ENCODE measurements around the gene BABAM2.

BABAM2 gene

DNA sequence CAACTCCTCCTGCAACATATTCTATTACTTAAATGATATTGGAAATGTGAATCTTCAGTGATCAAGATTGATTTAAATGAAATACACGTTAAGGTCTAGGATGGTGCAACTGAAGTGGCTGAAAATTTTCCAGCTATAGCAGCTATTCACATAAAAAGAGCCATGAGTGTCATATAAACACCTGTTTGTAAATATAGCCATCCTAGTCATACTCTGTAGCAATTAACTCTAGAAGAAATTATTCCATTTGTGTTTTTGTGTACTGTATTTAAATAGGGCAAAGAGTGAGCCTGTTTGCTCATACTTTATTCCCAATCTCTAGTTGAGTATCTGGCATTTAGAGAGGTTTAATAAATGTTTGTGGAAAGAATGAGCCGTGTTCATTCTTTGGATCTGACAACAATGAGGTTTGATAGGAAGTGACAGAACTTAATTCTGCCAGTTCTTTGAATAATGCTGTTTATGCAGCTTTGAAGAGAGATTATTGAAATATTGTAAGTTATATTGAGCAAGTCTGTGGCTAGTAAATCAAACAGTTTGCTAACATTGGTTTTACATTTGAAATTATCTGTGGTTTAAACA lies 49.7 kb downstream of the BABAM2 start:
- Mint-ChIP-seq H3K27me3 (no peaks in the 10 kb centered on the region), H3K9me3 (no peaks in the 10 kb centered on the region), H3K4me1 (peaks cover 17% of the 10 kb centered on the region), H3K4me3 (no peak overlapping the region), H3K27ac (no peak overlapping the region)
- no peak for DNase-seq
- no peak for ATAC-seq

DNA sequence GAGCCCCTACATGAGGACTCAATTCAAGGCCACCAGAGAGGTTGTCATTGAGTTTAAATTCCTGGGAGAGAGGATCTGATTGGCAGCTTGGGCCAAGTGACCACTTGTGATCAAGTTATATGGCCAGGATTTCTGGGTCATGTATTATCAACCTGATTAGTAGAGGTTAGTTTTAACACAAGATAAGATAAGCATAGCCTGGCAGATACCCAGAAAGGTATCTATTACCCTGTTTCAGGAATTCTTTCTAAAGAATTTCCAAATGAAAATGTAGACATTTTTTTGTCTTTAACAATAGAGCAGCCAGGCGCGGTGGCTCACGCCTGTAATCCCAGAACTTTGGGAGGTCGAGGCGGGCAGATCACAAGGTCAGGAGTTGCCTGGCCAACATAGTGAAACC lies 50.5 kb downstream of the BABAM2 start:
- H3K4me3 Mint-ChIP-seq, result no peak overlapping the region
- H3K4me1 Mint-ChIP-seq, result peaks cover 17% of the 10 kb centered on the region
- no peak for ATAC-seq
- H3K27ac Mint-ChIP-seq, result peak overlapping the region in 1 of 2 donors; percentile 42
- H3K27me3 Mint-ChIP-seq, result no peaks in the 10 kb centered on the region
- no peaks in the 10 kb centered on the region for H3K9me3 Mint-ChIP-seq
- no peak for DNase-seq

DNA sequence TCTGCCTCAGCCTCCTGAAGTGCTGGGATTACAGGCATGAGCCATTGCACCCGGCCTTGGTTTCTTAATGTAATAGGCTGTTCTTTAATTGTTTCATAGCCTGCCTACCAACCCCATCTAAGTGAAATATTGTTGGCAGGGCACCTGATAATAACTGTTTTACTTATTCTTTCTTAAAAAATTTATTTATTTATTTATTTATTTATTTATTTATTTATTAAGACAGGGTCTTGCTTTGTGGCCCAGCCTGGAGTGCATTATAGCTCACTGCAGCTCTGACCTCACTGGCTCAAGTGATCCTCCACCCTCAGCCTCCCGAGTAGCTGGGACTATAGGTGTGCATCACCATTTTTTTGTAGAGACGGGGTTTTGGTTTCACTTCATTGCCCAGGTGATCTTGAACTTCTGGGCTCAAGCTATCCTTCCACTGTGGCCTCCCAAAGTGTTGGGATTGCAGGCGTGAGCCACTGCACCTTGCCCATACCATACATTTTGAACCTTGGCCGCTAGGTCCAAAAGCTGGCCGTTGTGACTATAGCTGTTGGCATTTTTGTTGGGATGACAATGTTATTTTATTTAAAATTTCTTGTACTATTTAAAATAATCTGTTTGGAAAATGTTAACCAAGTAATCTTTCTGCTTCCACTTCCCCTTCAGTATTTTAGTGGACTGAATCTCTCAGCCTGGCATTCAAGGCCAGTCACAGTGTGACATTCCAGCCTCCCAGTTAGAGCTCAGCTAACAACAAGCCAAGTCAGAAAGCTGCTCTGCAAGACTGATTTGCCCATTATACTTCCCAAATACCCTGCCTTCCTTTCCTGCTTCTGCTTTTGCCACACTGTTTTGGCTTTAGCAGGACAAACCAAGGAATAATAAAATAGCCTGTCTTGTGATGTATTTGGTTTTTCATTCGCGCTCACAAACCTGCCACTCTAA lies 52.4 kb downstream of the BABAM2 start:
- Mint-ChIP-seq H3K27me3 (no peaks in the 10 kb centered on the region), H3K27ac (no peak overlapping the region), H3K9me3 (no peaks in the 10 kb centered on the region), H3K4me1 (peaks cover 21% of the 10 kb centered on the region), H3K4me3 (no peak overlapping the region)
- DNase-seq (no peak), ATAC-seq (no peak)

GRCh38 chr2:27946530-27947060 lies 56.1 kb downstream of the BABAM2 start:
- Mint-ChIP-seq H3K9me3 (no peaks in the 10 kb centered on the region), H3K27me3 (no peaks in the 10 kb centered on the region), H3K4me1 (peaks cover 38% of the 10 kb centered on the region), H3K27ac (peak overlapping the region in 1 of 2 donors; percentile 0), H3K4me3 (peak overlapping the region in 1 of 2 donors; percentile 3)
- ATAC-seq (no peak), DNase-seq (no peak)

DNA sequence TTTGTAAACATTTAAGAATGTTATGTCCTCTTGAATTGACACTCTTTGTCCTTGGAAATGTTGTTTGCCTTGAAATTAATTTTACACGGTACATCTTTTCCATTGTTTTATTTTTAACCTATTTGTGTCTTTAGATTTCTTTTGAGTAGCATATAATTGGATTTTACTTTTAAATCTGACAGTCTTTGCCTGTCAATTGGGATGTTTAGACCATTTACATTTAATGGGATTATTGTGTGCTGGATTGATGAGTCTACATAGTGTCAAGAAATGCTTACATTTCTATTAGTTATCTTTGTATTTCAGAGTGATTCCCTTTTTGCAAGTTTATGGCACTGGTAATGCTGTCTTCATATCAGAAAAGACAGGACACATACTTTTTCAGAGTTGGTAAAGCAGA lies 61.5 kb downstream of the BABAM2 start:
- ATAC-seq (no peak), DNase-seq (no peak)
- H3K27me3 Mint-ChIP-seq, result no peaks in the 10 kb centered on the region
- no peak overlapping the region for H3K4me3 Mint-ChIP-seq
- no peak overlapping the region for H3K27ac Mint-ChIP-seq
- peaks cover 64% of the 10 kb centered on the region for H3K4me1 Mint-ChIP-seq
- H3K9me3 Mint-ChIP-seq, result peaks cover 0 to 2% of the 10 kb centered on the region in 2 donors

DNA sequence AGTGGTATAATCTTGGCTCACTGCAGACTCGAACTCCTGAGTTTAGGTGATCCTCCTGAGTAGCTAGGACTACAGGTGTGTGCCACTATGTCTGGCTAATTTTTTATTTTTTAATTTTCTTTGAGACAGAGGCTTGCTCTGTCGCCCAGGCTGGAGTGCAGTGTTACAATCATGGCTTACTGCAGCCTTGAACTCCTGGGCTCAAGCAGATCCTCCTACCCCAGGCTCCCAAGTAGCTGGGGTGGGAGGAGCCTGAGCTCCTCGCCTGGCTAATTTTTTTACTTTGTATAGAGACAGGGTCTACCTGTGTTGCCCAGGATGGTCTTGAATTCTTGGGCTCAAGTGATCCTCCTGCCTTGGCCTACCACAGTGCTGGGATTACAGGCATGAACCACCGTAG lies 62.5 kb downstream of the BABAM2 start:
- ATAC-seq (no peak), DNase-seq (no peak)
- peaks cover 0 to 7% of the 10 kb centered on the region in 2 donors for H3K9me3 Mint-ChIP-seq
- peaks cover 69% of the 10 kb centered on the region for H3K4me1 Mint-ChIP-seq
- H3K27me3 Mint-ChIP-seq, result no peaks in the 10 kb centered on the region
- no peak overlapping the region for H3K4me3 Mint-ChIP-seq
- no peak overlapping the region for H3K27ac Mint-ChIP-seq

DNA sequence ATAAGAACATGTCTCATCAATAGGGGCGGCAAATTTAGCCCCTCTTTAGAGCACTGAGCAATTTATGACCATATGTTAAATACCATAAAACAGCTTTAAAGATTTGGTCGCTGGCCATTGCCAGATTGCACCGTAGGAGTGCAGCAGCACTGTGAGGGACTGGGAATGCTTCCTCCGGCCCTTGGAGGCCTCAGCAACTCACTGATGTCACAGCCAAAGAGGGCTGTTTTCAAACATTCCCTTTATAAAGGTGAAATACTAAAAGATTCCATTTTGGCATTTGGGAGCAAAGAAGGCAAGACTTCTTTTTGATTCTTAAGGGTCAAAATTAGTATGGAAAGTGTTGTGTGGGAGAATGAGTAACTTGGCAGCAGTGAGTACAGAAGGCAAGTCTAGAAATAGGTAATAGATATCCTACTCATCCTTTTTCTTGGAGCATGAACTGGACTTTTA lies 63.7 kb downstream of the BABAM2 start:
- H3K27ac Mint-ChIP-seq, result peak overlapping the region in 1 of 2 donors; percentile 79
- ATAC-seq (no peak), DNase-seq (no peak)
- peaks cover 0 to 7% of the 10 kb centered on the region in 2 donors for H3K9me3 Mint-ChIP-seq
- H3K27me3 Mint-ChIP-seq, result no peaks in the 10 kb centered on the region
- H3K4me3 Mint-ChIP-seq, result peak overlapping the region in 1 of 2 donors; percentile 68
- H3K4me1 Mint-ChIP-seq, result peaks cover 75% of the 10 kb centered on the region

GRCh38 chr2:27954771-27955383 lies 64.3 kb downstream of the BABAM2 start:
- Mint-ChIP-seq H3K9me3 (peaks cover 0 to 7% of the 10 kb centered on the region in 2 donors), H3K27ac (peak overlapping the region; percentile 55 to 91), H3K27me3 (no peaks in the 10 kb centered on the region), H3K4me1 (peaks cover 81% of the 10 kb centered on the region), H3K4me3 (peak overlapping the region; percentile 48 to 68)
- DNase-seq (peak; percentile 51 to 82), ATAC-seq (peak; percentile 97)

- Mint-ChIP-seq H3K27me3 (no peaks in the 10 kb centered on the region), H3K9me3 (peaks cover 0 to 7% of the 10 kb centered on the region in 2 donors), H3K4me1 (peaks cover 85% of the 10 kb centered on the region), H3K4me3 (peak overlapping the region; percentile 48 to 68), H3K27ac (peak overlapping the region; percentile 55 to 91)
- ATAC-seq (no peak), DNase-seq (no peak)
Observed at GRCh38 chr2:27955384-27956161, 65.0 kb downstream of the BABAM2 start.

- Mint-ChIP-seq H3K9me3 (peaks cover 0 to 7% of the 10 kb centered on the region in 2 donors), H3K4me1 (peaks cover 84% of the 10 kb centered on the region), H3K27me3 (no peaks in the 10 kb centered on the region), H3K4me3 (no peak overlapping the region), H3K27ac (no peak overlapping the region)
- no peak for ATAC-seq
- DNase-seq, result no peak
Observed at GRCh38 chr2:27956888-27957287, 66.4 kb downstream of the BABAM2 start.

- H3K9me3 Mint-ChIP-seq, result peaks cover 3 to 10% of the 10 kb centered on the region in 2 donors
- no peak overlapping the region for H3K27ac Mint-ChIP-seq
- no peaks in the 10 kb centered on the region for H3K27me3 Mint-ChIP-seq
- H3K4me1 Mint-ChIP-seq, result peaks cover 92% of the 10 kb centered on the region
- H3K4me3 Mint-ChIP-seq, result peak overlapping the region in 1 of 2 donors; percentile 47
- DNase-seq, result no peak
- ATAC-seq, result no peak
Observed at GRCh38 chr2:27958711-27959378, 68.3 kb downstream of the BABAM2 start.

GRCh38 chr2:27959496-27959895 lies 69.0 kb downstream of the BABAM2 start:
- peaks cover 9 to 16% of the 10 kb centered on the region in 2 donors for H3K9me3 Mint-ChIP-seq

GRCh38 chr2:27960237-27960912 lies 69.8 kb downstream of the BABAM2 start:
- peak overlapping the region; percentile 40 to 42 for H3K4me3 Mint-ChIP-seq
- H3K4me1 Mint-ChIP-seq, result peaks cover 92% of the 10 kb centered on the region
- DNase-seq, result no peak

More at GRCh38 chr2:27959496-27959895, 69.0 kb downstream of the BABAM2 start:
- Mint-ChIP-seq H3K27me3 (no peaks in the 10 kb centered on the region), H3K4me1 (peaks cover 92% of the 10 kb centered on the region), H3K27ac (no peak overlapping the region), H3K4me3 (peak overlapping the region in 1 of 2 donors; percentile 42)
- DNase-seq, result no peak
- no peak for ATAC-seq

GRCh38 chr2:27962006-27962405 lies 71.5 kb downstream of the BABAM2 start:
- Mint-ChIP-seq H3K4me3 (no peak overlapping the region), H3K27ac (peak overlapping the region in 1 of 2 donors; percentile 38), H3K9me3 (peaks cover 11 to 14% of the 10 kb centered on the region in 2 donors), H3K27me3 (no peaks in the 10 kb centered on the region), H3K4me1 (peaks cover 92% of the 10 kb centered on the region)
- no peak for ATAC-seq
- DNase-seq, result no peak

More at GRCh38 chr2:27960237-27960912, 69.8 kb downstream of the BABAM2 start:
- H3K9me3 Mint-ChIP-seq, result peaks cover 9 to 16% of the 10 kb centered on the region in 2 donors
- peak; percentile 84 for ATAC-seq
- no peaks in the 10 kb centered on the region for H3K27me3 Mint-ChIP-seq
- H3K27ac Mint-ChIP-seq, result no peak overlapping the region

Measured in stimulated activated naive CD8-positive, alpha-beta T cell treated with anti-CD3 and anti-CD28 coated beads, Interleukin-15, amount 100 ng/mL, for 72 hours (primary cell).